Measurements from ENCODE around the gene COMT.

GRCh38 chr22:20016734-20017621 lies 75.4 kb downstream of the COMT start, which contains the start of gene ARVCF:
- TF ChIP-seq CTCF (IDR thresholded peaks at IDR 0.05; ENCODE audit: insufficient read depth, low read length): no peak
- TF ChIP-seq SPI1 (IDR thresholded peaks at IDR 0.05; ENCODE audit: borderline replicate concordance, low read depth): no peak
- TF ChIP-seq REST (IDR thresholded peaks at IDR 0.05; ENCODE audit: insufficient replicate concordance, low read depth): no peak
- TF ChIP-seq POLR2AphosphoS5 (IDR thresholded peaks at IDR 0.05; ENCODE audit: low read depth): no peak
- TF ChIP-seq GABPA (IDR thresholded peaks at IDR 0.05; ENCODE audit: low read depth): no peak

Measured in HL-60 (cell line).